HepG2 (cell line): ENCODE results near the gene SNED1. TPM values are rescaled to one million over a fixed set of nuclear protein-coding genes. Genes with fewer than 3 reads are reported as not detected.

Experiments used
- ATF7-NPFF ChIP-seq: sonication (generic); formaldehyde crosslinking; IDR thresholded peaks from 2 replicates; pipeline ENCODE4 v1.8.1; 2023; ENCODE audit warnings: mild to moderate bottlenecking, low read depth, missing genetic modification reagents, moderate library complexity
- CSRNP2 ChIP-seq: sonication (generic); formaldehyde crosslinking; conservative IDR thresholded peaks from 2 replicates; pipeline ENCODE4 v1.8.0; 2022; ENCODE audit warnings: low read depth, missing genetic modification reagents
- DMAP1 ChIP-seq: IDR thresholded peaks from 2 replicates; pipeline ENCODE4 v1.6.1; 2016
- ELK4 ChIP-seq: sonication (generic); formaldehyde crosslinking; IDR thresholded peaks from 2 replicates; pipeline ENCODE4 v1.9.0; 2021; ENCODE audit warnings: missing genetic modification reagents, borderline replicate concordance
- ERF ChIP-seq: IDR thresholded peaks from 2 replicates; pipeline ENCODE4 v1.6.1; 2018; ENCODE audit warnings: missing biosample characterization, missing genetic modification reagents
- GATAD2A ChIP-seq: IDR thresholded peaks from 2 replicates; pipeline ENCODE4 v1.6.1; 2016
- GPN1 ChIP-seq: sonication (generic); formaldehyde crosslinking; IDR thresholded peaks from 2 replicates; pipeline ENCODE4 v1.5.1; 2020; ENCODE audit warnings: missing genetic modification reagents, borderline replicate concordance
- MAX ChIP-seq: IDR thresholded peaks from 2 replicates; pipeline ENCODE4 v1.6.1; 2012; ENCODE audit warnings: inconsistent platforms
- MIXL1 ChIP-seq: IDR thresholded peaks from 2 replicates; pipeline ENCODE4 v1.6.1; 2016
- POLR2A ChIP-seq, 2 experiments: IDR thresholded peaks; 2 replicates each; pipeline ENCODE4 v1.6.1; 2011; ENCODE audit warnings: low read depth in 2 of 2, low read length in 2 of 2, mild to moderate bottlenecking in 1 of 2, moderate library complexity in 1 of 2; ENCODE audit not compliant: insufficient read depth in 1 of 2
- RBFOX2 ChIP-seq: fragments of 200-400 bp; formaldehyde crosslinking; IDR thresholded peaks from 2 replicates; pipeline ENCODE4 v1.6.1; 2017; ENCODE audit warnings: low read depth, mild to moderate bottlenecking, low read length
- SIX1 ChIP-seq: sonication (generic); formaldehyde crosslinking; IDR thresholded peaks from 2 replicates; pipeline ENCODE4 v1.4.0; 2020; ENCODE audit warnings: missing genetic modification reagents, borderline replicate concordance
- TEAD3 ChIP-seq: optimal IDR thresholded peaks from 2 replicates; pipeline ENCODE3; 2016; ENCODE audit warnings: borderline replicate concordance
- THAP8 ChIP-seq: sonication (generic); formaldehyde crosslinking; IDR thresholded peaks from 2 replicates; pipeline ENCODE4 v1.5.1; 2020; ENCODE audit warnings: missing genetic modification reagents, mild to moderate bottlenecking, borderline replicate concordance
- ZBED4 ChIP-seq: sonication (generic); formaldehyde crosslinking; IDR thresholded peaks from 2 replicates; pipeline ENCODE4 v1.4.0; 2020; ENCODE audit warnings: missing genetic modification reagents, borderline replicate concordance
- ZBTB20 ChIP-seq: sonication (generic); formaldehyde crosslinking; IDR thresholded peaks from 2 replicates; pipeline ENCODE4 v1.8.1; 2023; ENCODE audit warnings: missing genetic modification reagents, low read depth, mild to moderate bottlenecking, borderline replicate concordance
- ZBTB38 ChIP-seq: sonication (generic); formaldehyde crosslinking; IDR thresholded peaks from 2 replicates; pipeline ENCODE4 v1.5.1; 2020; ENCODE audit warnings: mild to moderate bottlenecking, missing genetic modification reagents
- ZNF331 ChIP-seq: sonication (generic); formaldehyde crosslinking; IDR thresholded peaks from 2 replicates; pipeline ENCODE4 v1.4.0; 2020; ENCODE audit warnings: missing genetic modification reagents
- ZNF33B ChIP-seq: sonication (generic); formaldehyde crosslinking; IDR thresholded peaks from 2 replicates; pipeline ENCODE4 v1.5.1; 2020; ENCODE audit warnings: mild to moderate bottlenecking, missing genetic modification reagents
- ZNF547 ChIP-seq: sonication (generic); formaldehyde crosslinking; IDR thresholded peaks from 2 replicates; pipeline ENCODE4 v1.5.1; 2020; ENCODE audit warnings: mild to moderate bottlenecking, missing genetic modification reagents
- ZNF569 ChIP-seq: sonication (generic); formaldehyde crosslinking; IDR thresholded peaks from 2 replicates; pipeline ENCODE4 v1.5.0; 2020; ENCODE audit warnings: mild to moderate bottlenecking, missing genetic modification reagents, moderate library complexity, borderline replicate concordance
- ZNF652 ChIP-seq: IDR thresholded peaks from 2 replicates; pipeline ENCODE4 v1.6.1; 2016; ENCODE audit warnings: low read depth, borderline replicate concordance
- ZNF792 ChIP-seq: IDR thresholded peaks from 2 replicates; pipeline ENCODE4 v1.6.1; 2016
- polyA plus RNA-seq, 8 experiments: library from polyadenylated mRNA; depleted of rRNA in 3 of 8; stranded (reverse) in 7 of 8; unstranded in 1 of 8; fragments of >200 nt; fragmentation: Illumina TruSeq in 4 of 8; extraction: Trizol in 4 of 8; gene quantifications; 2 replicates each; pipeline versions ENCODE4 v1.2.1 to v1.2.3, GENCODE V29; 2011 to 2016; ENCODE audit warnings: low read depth in 4 of 8, missing spikeins in 1 of 8, mixed read lengths in 1 of 8; ENCODE audit not compliant: insufficient read depth in 1 of 8
- total RNA-seq, 5 experiments: library from RNA; depleted of rRNA; stranded (reverse); fragments of >200 nt; fragmentation: Illumina TruSeq; extraction: Trizol; gene quantifications; 2 replicates each; pipeline ENCODE4 v1.2.3, GENCODE V29; 2016; ENCODE audit warnings: low read depth in 1 of 5

The SNED1 gene
- total and polyA plus RNA-seq, 2 of the 13 experiments (the other 11 are each of a cell fraction or from before 2014, with no cell fraction given) = 0.15 to 0.65 TPM

- peak; percentile 41; the same call in 1 of the 2 replicates for TF ChIP-seq ZBTB20 (CRISPR knock-in tag)
- peak; percentile 63 for TF ChIP-seq MAX
- peak; percentile 40 for TF ChIP-seq TEAD3 (CRISPR knock-in tag)
- TF ChIP-seq ELK4 (CRISPR knock-in tag) = no peak
- TF ChIP-seq CSRNP2 (CRISPR knock-in tag) = no peak
- TF ChIP-seq ZBED4 (CRISPR knock-in tag) = peak; percentile 49; the same call in 1 of the 2 replicates
- TF ChIP-seq ZNF33B (CRISPR knock-in tag) = 0 out of 2 replicates have a peak, but pooled peaks have one; percentile 74
- TF ChIP-seq DMAP1 (CRISPR knock-in tag) = peak; percentile 59; the same call in 1 of the 2 replicates
- no peak for TF ChIP-seq ZNF652 (CRISPR knock-in tag)
- TF ChIP-seq GATAD2A (CRISPR knock-in tag) = peak; percentile 70
- TF ChIP-seq SIX1 (CRISPR knock-in tag) = no peak; the same call in 1 of the 2 replicates
- 0 out of 2 replicates have a peak, but pooled peaks have one; percentile 20 for TF ChIP-seq MIXL1 (CRISPR knock-in tag)
- TF ChIP-seq ZNF792 = 0 out of 2 replicates have a peak, but pooled peaks have one; percentile 19
- TF ChIP-seq GPN1 (CRISPR knock-in tag) = no peak
- 0 out of 2 replicates have a peak, but pooled peaks have one; percentile 30 for TF ChIP-seq ERF (CRISPR knock-in tag)
- TF ChIP-seq ZBTB38 (CRISPR knock-in tag) = peak; percentile 11; the same call in 1 of the 2 replicates
- no peak for TF ChIP-seq POLR2A (IDR thresholded peaks at IDR 0.05; ENCODE audit: insufficient read depth in 1 of 2, low read depth in 2 of 2, low read length in 2 of 2)
- TF ChIP-seq ZNF547 (CRISPR knock-in tag) = peak; percentile 50; the same call in 1 of the 2 replicates
- TF ChIP-seq ZNF331 = peak; percentile 54; the same call in 1 of the 2 replicates
- TF ChIP-seq RBFOX2 = peak; percentile 51; the same call in 1 of the 2 replicates
- TF ChIP-seq THAP8 (CRISPR knock-in tag) = no peak
- no peak for TF ChIP-seq ZNF569 (CRISPR knock-in tag)
- no peak for TF ChIP-seq ATF7-NPFF (CRISPR knock-in tag)
Measured at GRCh38 chr2:240968731-240969624, 29.4 kb upstream of the SNED1 start (continued).
